Measurements from ENCODE around the gene PTPRE.

Gene PTPRE

GRCh38 chr10:128080641-128081040, 173.7 kb downstream of the PTPRE start:
- Histone ChIP-seq H3K4me3 (ENCODE audit: low read length in 2 of 2) (no peak overlapping the region), H3K36me3 (ENCODE audit: control insufficient read depth in 2 of 2, insufficient read depth in 2 of 2, low read length in 2 of 2) (no peaks in the 10 kb centered on the region), H3K27me3 (ENCODE audit: control insufficient read depth in 1 of 2, insufficient read depth in 2 of 2, low read length in 2 of 2) (peaks cover 0 to 3% of the 10 kb centered on the region in 2 donors), H3K27ac (ENCODE audit: low read length) (no peak overlapping the region), H3K4me1 (ENCODE audit: control insufficient read depth, insufficient read depth, low read length) (no peaks in the 10 kb centered on the region), H3K9me3 (ENCODE audit: control insufficient read depth in 2 of 2, low read length in 2 of 2) (no peaks in the 10 kb centered on the region), H3K9ac (ENCODE audit: low read length in 2 of 2) (no peak overlapping the region)

DNA sequence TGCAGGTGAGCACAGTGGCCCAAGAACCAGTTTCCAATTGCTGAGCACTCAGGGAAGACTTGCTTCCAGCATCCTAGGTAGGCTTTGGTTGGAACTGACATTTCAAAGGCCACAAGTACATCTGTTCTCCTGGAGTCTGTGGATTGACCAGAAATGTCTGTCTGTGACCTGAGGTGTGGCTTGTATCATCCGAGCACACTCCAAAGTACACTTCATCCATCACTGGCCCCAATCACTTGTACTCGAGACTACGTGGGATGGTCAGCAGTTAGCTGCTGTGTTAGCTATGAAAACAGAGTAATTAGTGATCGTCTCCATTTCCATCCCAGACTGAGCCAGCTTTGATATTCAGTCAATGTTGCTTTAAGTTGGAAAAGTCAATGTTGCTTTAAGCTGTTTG, 174.3 kb downstream of the PTPRE start:
- H3K27me3 ChIP-seq (ENCODE audit: control insufficient read depth in 1 of 2, insufficient read depth in 2 of 2, low read length in 2 of 2) = peaks cover 2 to 3% of the 10 kb centered on the region in 2 donors
- no peaks in the 10 kb centered on the region for H3K36me3 ChIP-seq (ENCODE audit: control insufficient read depth in 2 of 2, insufficient read depth in 2 of 2, low read length in 2 of 2)
- no peak overlapping the region for H3K4me3 ChIP-seq (ENCODE audit: low read length in 2 of 2)
- H3K27ac ChIP-seq (ENCODE audit: low read length) = no peak overlapping the region
- H3K4me1 ChIP-seq (ENCODE audit: control insufficient read depth, insufficient read depth, low read length) = no peaks in the 10 kb centered on the region
- H3K9me3 ChIP-seq (ENCODE audit: control insufficient read depth in 2 of 2, low read length in 2 of 2) = no peaks in the 10 kb centered on the region
- no peak overlapping the region for H3K9ac ChIP-seq (ENCODE audit: low read length in 2 of 2)

- Histone ChIP-seq H3K4me1 (ENCODE audit: control insufficient read depth, insufficient read depth, low read length) (no peaks in the 10 kb centered on the region), H3K4me3 (ENCODE audit: low read length in 2 of 2) (no peak overlapping the region), H3K27me3 (ENCODE audit: control insufficient read depth in 1 of 2, insufficient read depth in 2 of 2, low read length in 2 of 2) (peaks cover 3 to 4% of the 10 kb centered on the region in 2 donors), H3K9ac (ENCODE audit: low read length in 2 of 2) (no peak overlapping the region), H3K36me3 (ENCODE audit: control insufficient read depth in 2 of 2, insufficient read depth in 2 of 2, low read length in 2 of 2) (no peaks in the 10 kb centered on the region), H3K9me3 (ENCODE audit: control insufficient read depth in 2 of 2, low read length in 2 of 2) (no peaks in the 10 kb centered on the region), H3K27ac (ENCODE audit: low read length) (no peak overlapping the region)
Observed at GRCh38 chr10:128081720-128082119, 174.8 kb downstream of the PTPRE start.

DNA sequence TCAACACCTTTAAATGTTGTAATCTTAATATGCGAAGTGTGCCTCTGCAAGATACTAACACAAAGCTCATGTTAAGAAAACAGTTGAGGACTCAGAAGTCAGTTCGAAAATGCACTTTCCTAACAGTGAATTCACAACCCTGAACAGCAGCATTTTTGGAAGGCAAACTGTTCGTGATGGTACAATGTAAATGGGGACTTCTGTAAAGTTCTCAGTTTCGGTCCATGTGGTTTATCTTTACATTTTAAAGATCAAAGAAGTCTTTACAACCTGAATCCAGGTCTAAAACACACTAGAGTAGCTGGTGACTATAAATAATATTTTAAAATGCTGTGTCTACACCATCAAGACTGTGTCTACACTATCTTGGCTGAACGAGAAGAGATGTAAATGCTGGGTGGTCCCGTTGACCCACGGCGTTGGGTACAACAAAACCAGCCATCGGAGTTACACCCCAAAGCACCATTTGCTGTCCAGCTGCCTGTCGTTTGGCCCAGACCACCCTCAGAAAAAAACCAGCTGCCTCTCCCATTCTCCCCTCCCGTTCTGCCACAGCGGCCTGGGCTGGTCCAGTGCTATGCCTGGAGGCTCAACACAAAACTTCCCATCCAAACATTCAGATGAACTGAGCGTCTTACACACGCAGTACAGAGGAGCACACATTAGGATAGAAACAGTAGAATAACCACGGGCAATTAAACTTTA, 176.4 kb downstream of the PTPRE start:
- no peak overlapping the region for H3K27ac ChIP-seq (ENCODE audit: low read length)
- no peaks in the 10 kb centered on the region for H3K4me1 ChIP-seq (ENCODE audit: control insufficient read depth, insufficient read depth, low read length)
- peaks cover 3 to 4% of the 10 kb centered on the region in 2 donors for H3K27me3 ChIP-seq (ENCODE audit: control insufficient read depth in 1 of 2, insufficient read depth in 2 of 2, low read length in 2 of 2)
- H3K36me3 ChIP-seq (ENCODE audit: control insufficient read depth in 2 of 2, insufficient read depth in 2 of 2, low read length in 2 of 2) = no peaks in the 10 kb centered on the region
- H3K9ac ChIP-seq (ENCODE audit: low read length in 2 of 2) = no peak overlapping the region
- H3K9me3 ChIP-seq (ENCODE audit: control insufficient read depth in 2 of 2, low read length in 2 of 2) = no peaks in the 10 kb centered on the region
- no peak overlapping the region for H3K4me3 ChIP-seq (ENCODE audit: low read length in 2 of 2)

GRCh38 chr10:128084364-128084763, 177.5 kb downstream of the PTPRE start:
- H3K27ac ChIP-seq (ENCODE audit: low read length) = no peak overlapping the region
- no peak overlapping the region for H3K4me3 ChIP-seq (ENCODE audit: low read length in 2 of 2)
- H3K9ac ChIP-seq (ENCODE audit: low read length in 2 of 2) = no peak overlapping the region
- no peaks in the 10 kb centered on the region for H3K9me3 ChIP-seq (ENCODE audit: control insufficient read depth in 2 of 2, low read length in 2 of 2)
- H3K4me1 ChIP-seq (ENCODE audit: control insufficient read depth, insufficient read depth, low read length) = no peaks in the 10 kb centered on the region
- H3K36me3 ChIP-seq (ENCODE audit: control insufficient read depth in 2 of 2, insufficient read depth in 2 of 2, low read length in 2 of 2) = no peaks in the 10 kb centered on the region
- peaks cover 3 to 4% of the 10 kb centered on the region in 2 donors for H3K27me3 ChIP-seq (ENCODE audit: control insufficient read depth in 1 of 2, insufficient read depth in 2 of 2, low read length in 2 of 2)

GRCh38 chr10:128084991-128085390, 178.1 kb downstream of the PTPRE start:
- no peaks in the 10 kb centered on the region for H3K36me3 ChIP-seq (ENCODE audit: control insufficient read depth in 2 of 2, insufficient read depth in 2 of 2, low read length in 2 of 2)
- no peak overlapping the region for H3K4me3 ChIP-seq (ENCODE audit: low read length in 2 of 2)
- no peaks in the 10 kb centered on the region for H3K9me3 ChIP-seq (ENCODE audit: control insufficient read depth in 2 of 2, low read length in 2 of 2)
- no peak overlapping the region for H3K9ac ChIP-seq (ENCODE audit: low read length in 2 of 2)
- H3K27me3 ChIP-seq (ENCODE audit: control insufficient read depth in 1 of 2, insufficient read depth in 2 of 2, low read length in 2 of 2) = peaks cover 3 to 4% of the 10 kb centered on the region in 2 donors
- no peaks in the 10 kb centered on the region for H3K4me1 ChIP-seq (ENCODE audit: control insufficient read depth, insufficient read depth, low read length)
- H3K27ac ChIP-seq (ENCODE audit: low read length) = no peak overlapping the region

GRCh38 chr10:128086003-128086863, 179.3 kb downstream of the PTPRE start:
- Histone ChIP-seq H3K4me3 (ENCODE audit: low read length in 2 of 2) (no peak overlapping the region), H3K9me3 (ENCODE audit: control insufficient read depth in 2 of 2, low read length in 2 of 2) (no peaks in the 10 kb centered on the region), H3K9ac (ENCODE audit: low read length in 2 of 2) (no peak overlapping the region), H3K4me1 (ENCODE audit: control insufficient read depth, insufficient read depth, low read length) (no peaks in the 10 kb centered on the region), H3K27ac (ENCODE audit: low read length) (no peak overlapping the region), H3K27me3 (ENCODE audit: control insufficient read depth in 1 of 2, insufficient read depth in 2 of 2, low read length in 2 of 2) (peaks cover 3 to 8% of the 10 kb centered on the region in 2 donors), H3K36me3 (ENCODE audit: control insufficient read depth in 2 of 2, insufficient read depth in 2 of 2, low read length in 2 of 2) (no peaks in the 10 kb centered on the region)

DNA sequence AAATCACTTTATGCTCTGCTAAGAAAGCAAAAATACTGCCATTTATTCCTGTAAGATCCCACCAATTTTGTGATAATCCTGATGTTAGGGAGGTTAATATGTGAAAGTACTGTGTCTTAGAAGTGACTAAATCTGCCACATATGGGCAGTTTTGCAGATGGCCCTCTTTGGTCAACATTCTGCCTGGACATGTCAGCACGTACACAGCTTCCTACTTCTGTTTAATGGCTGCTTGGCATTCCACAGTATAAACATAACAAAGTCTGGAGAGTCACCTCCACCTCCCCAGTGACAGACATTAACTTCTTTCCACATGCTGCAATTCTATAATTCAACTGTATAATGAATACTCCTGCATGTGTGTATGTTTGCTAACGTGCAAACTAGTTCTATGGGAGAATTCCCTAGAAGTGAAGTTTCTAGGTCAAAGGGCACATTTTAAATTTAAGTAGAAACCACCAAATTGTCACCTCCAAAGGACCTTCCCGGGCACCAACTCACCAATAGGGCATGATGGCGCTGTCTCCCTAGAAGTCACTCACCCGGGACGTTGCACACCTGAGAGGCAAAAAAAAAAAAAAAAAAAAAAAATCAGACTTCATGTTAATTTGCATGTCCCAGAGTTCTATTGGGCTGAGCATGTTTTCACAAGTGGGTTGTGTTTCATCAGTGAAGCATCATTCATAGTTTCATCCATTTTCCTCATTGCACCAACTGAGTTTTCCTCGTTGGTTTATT, 180.4 kb downstream of the PTPRE start:
- Histone ChIP-seq H3K27ac (ENCODE audit: low read length) (no peak overlapping the region), H3K9ac (ENCODE audit: low read length in 2 of 2) (no peak overlapping the region), H3K4me3 (ENCODE audit: low read length in 2 of 2) (no peak overlapping the region)

GRCh38 chr10:128087884-128088709, 181.2 kb downstream of the PTPRE start:
- Histone ChIP-seq H3K27me3 (ENCODE audit: control insufficient read depth in 1 of 2, insufficient read depth in 2 of 2, low read length in 2 of 2) (peaks cover 3 to 8% of the 10 kb centered on the region in 2 donors), H3K27ac (ENCODE audit: low read length) (no peak overlapping the region), H3K36me3 (ENCODE audit: control insufficient read depth in 2 of 2, insufficient read depth in 2 of 2, low read length in 2 of 2) (no peaks in the 10 kb centered on the region)

More for the DNA sequence above, 180.4 kb downstream of the PTPRE start:
- Histone ChIP-seq H3K36me3 (ENCODE audit: control insufficient read depth in 2 of 2, insufficient read depth in 2 of 2, low read length in 2 of 2) (no peaks in the 10 kb centered on the region), H3K27me3 (ENCODE audit: control insufficient read depth in 1 of 2, insufficient read depth in 2 of 2, low read length in 2 of 2) (peaks cover 3 to 8% of the 10 kb centered on the region in 2 donors), H3K9me3 (ENCODE audit: control insufficient read depth in 2 of 2, low read length in 2 of 2) (no peaks in the 10 kb centered on the region), H3K4me1 (ENCODE audit: control insufficient read depth, insufficient read depth, low read length) (no peaks in the 10 kb centered on the region)

GRCh38 chr10:128091636-128092210, 184.8 kb downstream of the PTPRE start:
- Histone ChIP-seq H3K4me1 (ENCODE audit: control insufficient read depth, insufficient read depth, low read length) (no peaks in the 10 kb centered on the region), H3K36me3 (ENCODE audit: control insufficient read depth in 2 of 2, insufficient read depth in 2 of 2, low read length in 2 of 2) (no peaks in the 10 kb centered on the region), H3K4me3 (ENCODE audit: low read length in 2 of 2) (no peak overlapping the region), H3K9ac (ENCODE audit: low read length in 2 of 2) (no peak overlapping the region), H3K27me3 (ENCODE audit: control insufficient read depth in 1 of 2, insufficient read depth in 2 of 2, low read length in 2 of 2) (peaks cover 0 to 4% of the 10 kb centered on the region in 2 donors), H3K27ac (ENCODE audit: low read length) (no peak overlapping the region), H3K9me3 (ENCODE audit: control insufficient read depth in 2 of 2, low read length in 2 of 2) (no peaks in the 10 kb centered on the region)

More at GRCh38 chr10:128087884-128088709, 181.2 kb downstream of the PTPRE start:
- Histone ChIP-seq H3K9ac (ENCODE audit: low read length in 2 of 2) (no peak overlapping the region), H3K9me3 (ENCODE audit: control insufficient read depth in 2 of 2, low read length in 2 of 2) (no peaks in the 10 kb centered on the region), H3K4me3 (ENCODE audit: low read length in 2 of 2) (no peak overlapping the region), H3K4me1 (ENCODE audit: control insufficient read depth, insufficient read depth, low read length) (no peaks in the 10 kb centered on the region)

All from stomach smooth muscle (tissue), 2 donors.